ENCODE measurements around the gene MMP23B.

DNA sequence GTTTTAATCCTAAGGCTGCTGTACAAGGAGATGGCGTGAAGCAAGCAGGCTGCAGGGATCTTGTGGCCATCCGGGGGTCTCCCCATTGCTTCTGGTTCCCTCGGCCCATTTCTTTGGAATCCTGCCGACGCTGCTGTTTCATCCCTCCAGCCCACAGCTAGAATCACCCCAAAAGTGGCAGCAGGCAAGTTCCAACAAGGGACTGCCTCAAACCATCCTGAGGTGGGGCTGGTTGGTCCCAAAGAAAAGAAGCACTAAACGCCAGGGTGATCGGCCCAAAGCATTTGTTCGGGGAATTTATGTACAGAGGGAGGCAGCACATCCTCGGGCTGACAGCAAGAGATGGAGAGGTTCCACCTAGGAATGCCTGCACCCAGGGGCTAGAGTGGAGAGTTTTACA, 21.2 kb upstream of the MMP23B start:
- TF ChIP-seq POLR2A (IDR thresholded peaks at IDR 0.05; ENCODE audit: low read length) (no peak), GATA1 (IDR thresholded peaks at IDR 0.05; ENCODE audit: low read depth, low read length) (no peak)

Measured in erythroblast (primary cell).